Activated naive CD4-positive, alpha-beta T cell treated with anti-CD3 and anti-CD28 coated beads, Interleukin-2, amount 10 ng/mL, durations not matched to agents 5 hours and 36 hours (primary cell): ENCODE measurements around the gene SNHG17. TPM values are rescaled to one million over a fixed set of nuclear protein-coding genes. Genes with fewer than 3 reads are reported as not detected.

Source experiments
- total RNA-seq, 2 experiments: library from RNA; stranded (reverse); gene quantifications; one replicate each; pipeline ENCODE4 v1.2.3, GENCODE V29; 2021

Gene SNHG17
- 10 to 100 TPM; 32.0 to 36.8 TPM for total RNA-seq

DNA sequence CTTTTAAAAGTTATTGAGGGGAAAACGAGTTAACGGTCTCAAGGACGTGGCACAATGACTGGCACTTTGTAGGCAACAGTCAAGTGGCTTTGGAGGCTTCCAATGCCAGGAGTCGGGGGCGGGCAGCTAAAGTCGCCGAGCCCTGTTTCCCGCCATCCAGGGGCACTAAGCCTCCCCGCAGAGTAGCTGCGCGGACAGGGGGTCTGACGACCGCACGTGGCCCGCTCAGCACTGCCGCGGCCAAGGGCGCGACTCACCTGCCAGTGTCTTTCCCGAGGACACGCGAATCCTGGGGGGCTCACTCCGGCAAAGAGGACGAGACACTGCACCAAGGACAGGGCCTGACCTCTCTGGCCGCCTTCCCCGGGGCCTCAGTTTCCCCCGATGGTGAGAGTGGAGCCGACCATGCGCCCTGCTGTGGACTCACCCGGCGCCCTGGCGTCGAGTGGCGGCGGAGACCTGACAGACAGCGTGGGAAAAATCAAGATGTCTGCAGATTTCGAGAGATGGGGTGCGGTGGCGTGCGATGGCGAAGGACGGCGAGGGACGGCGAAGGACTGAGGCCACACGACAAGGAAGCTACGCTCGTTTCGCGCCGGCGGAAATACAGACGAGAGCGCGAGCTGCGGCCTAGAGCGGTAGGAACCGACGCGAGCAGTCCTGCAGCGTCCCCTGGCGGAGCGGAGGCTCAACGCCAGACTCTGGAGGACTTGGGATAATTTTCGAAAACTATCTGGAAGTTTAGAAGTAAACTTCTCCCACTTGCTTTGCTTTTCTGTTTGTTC, at the start of gene SNHG17:
Gene SNHG17, minus strand, starts transcription at position 559 of the 785 bp plus-strand sequence.

GRCh38 chr20:38472513-38473366, 37.6 kb upstream of the SNHG17 start, which contains the start of gene RALGAPB:
RALGAPB (plus strand) TSS chr20:38472843; CDS start chr20:38488433, 15,590 bp downstream.

Other genes starting within 250 kb of the SNHG17 start
- not detected for gene KIAA1755, start 174.6 kb downstream of the SNHG17 start, total RNA-seq
- not detected for gene BPI, start 131.2 kb downstream of the SNHG17 start, total RNA-seq
- gene LBP, start 88.8 kb downstream of the SNHG17 start, total RNA-seq = not detected
- 10 to 100 TPM; 30.9 to 33.8 TPM for gene RALGAPB, start 37.5 kb upstream of the SNHG17 start, total RNA-seq
- not detected for gene ADIG, start 145.9 kb upstream of the SNHG17 start, total RNA-seq
- not detected for gene ARHGAP40, start 166.5 kb upstream of the SNHG17 start, total RNA-seq